Endothelial cell of umbilical vein (primary cell): Measurements from ENCODE around the gene C1QA. TPM values are rescaled to one million over a fixed set of nuclear protein-coding genes. Genes with fewer than 3 reads are reported as not detected.

ENCODE experiments used
- BruUV-seq: library from RNA; stranded (reverse); fragments of 400-500 nt; replicated peaks from 2 replicates; lab custom pipeline; 2021; lab: Mats Ljungman, UMichigan
- CTCF ChIA-PET: fragments of 300-600, 350-600 bp; sonication (Branson Sonifier 250); formaldehyde crosslinking; loops from one replicate; lab custom pipeline; 2021; ENCODE audit warnings: antibody characterized with exemption, inconsistent platforms; lab: Charles Lee
- POLR2A ChIA-PET: fragments of 300-600, 350-600 bp; sonication (Branson Sonifier 250); formaldehyde crosslinking; loops from one replicate; lab custom pipeline; 2021; ENCODE audit warnings: antibody characterized with exemption, inconsistent platforms; lab: Charles Lee
- DNase-seq: peaks from one replicate; pipeline ENCODE4 v3.0.0-alpha.2; 2011; ENCODE audit warnings: low read depth, low spot score
- FAIRE-seq: peaks from 2 replicates; lab custom pipeline; 2011; peaks lifted over from hg19 to GRCh38; lab: Jason Lieb, UNC
- H2AFZ ChIP-seq: 2 replicates; pipeline ENCODE4 v1.6.0; 2012; ENCODE audit warnings: low read depth, low read length, control low read depth, inconsistent platforms
- H3K27ac ChIP-seq: 2 replicates; pipeline ENCODE4 v1.5.1; 2011; ENCODE audit warnings: low read depth, mild to moderate bottlenecking, control low read depth, low read length, moderate library complexity; ENCODE audit not compliant: insufficient read depth
- H3K27me3 ChIP-seq, 2 experiments: 2 replicates each; pipeline versions ENCODE4 v1.6.0 to v1.6.1; 2011; ENCODE audit warnings: low read length in 2 of 2, mixed read lengths in 1 of 2; ENCODE audit not compliant: control insufficient read depth in 2 of 2, insufficient read depth in 2 of 2
- H3K36me3 ChIP-seq, 2 experiments: 2 replicates in 1 of 2; 3 replicates in 1 of 2; pipeline ENCODE4 v1.5.1; 2011; ENCODE audit warnings: low read length in 2 of 2, mild to moderate bottlenecking in 1 of 2, moderate library complexity in 1 of 2; ENCODE audit not compliant: control insufficient read depth in 2 of 2, insufficient read depth in 2 of 2; ENCODE audit errors: extremely low read depth in 1 of 2
- H3K4me1 ChIP-seq: 3 replicates; pipeline ENCODE4 v1.5.1; 2011; ENCODE audit warnings: mild to moderate bottlenecking, low read length; ENCODE audit not compliant: control insufficient read depth, insufficient read depth; ENCODE audit errors: extremely low read depth
- H3K4me2 ChIP-seq: 2 replicates; pipeline ENCODE4 v1.6.1; 2011; ENCODE audit warnings: low read length, control low read depth, mixed read lengths; ENCODE audit not compliant: insufficient read depth
- H3K4me3 ChIP-seq, 3 experiments: fragments of 200-600 bp in 1 of 3; sonication (generic), shearing (Covaris generic) in 1 of 3; replicated peaks in 1 of 3; 2 replicates each; pipeline ENCODE4 v1.5.1; 2011 to 2016; ENCODE audit warnings: control low read depth in 3 of 3, low read length in 3 of 3, mild to moderate bottlenecking in 2 of 3, inconsistent platforms in 1 of 3, low read depth in 1 of 3, moderate library complexity in 1 of 3; ENCODE audit not compliant: insufficient read depth in 1 of 3
- H3K79me2 ChIP-seq: 2 replicates; pipeline ENCODE4 v1.6.0; 2012; ENCODE audit warnings: low read length, inconsistent platforms; ENCODE audit not compliant: control insufficient read depth, insufficient read depth
- H3K9ac ChIP-seq: replicated peaks from 2 replicates; pipeline ENCODE3; 2011; ENCODE audit warnings: low read length, control low read depth; ENCODE audit not compliant: insufficient read depth; ENCODE audit errors: extremely low read depth
- H3K9me1 ChIP-seq: replicated peaks from 3 replicates; pipeline ENCODE4 v1.6.0; 2011; ENCODE audit warnings: mild to moderate bottlenecking, low read length; ENCODE audit not compliant: control insufficient read depth, insufficient read depth; ENCODE audit errors: extremely low read depth
- H3K9me3 ChIP-seq: replicated peaks from 2 replicates; pipeline ENCODE4 v1.5.1; 2012; ENCODE audit warnings: low read length, inconsistent platforms; ENCODE audit not compliant: control insufficient read depth, insufficient read depth
- H4K20me1 ChIP-seq: replicated peaks from 2 replicates; pipeline ENCODE3; 2011; ENCODE audit warnings: mild to moderate bottlenecking, low read length; ENCODE audit not compliant: control insufficient read depth, insufficient read depth; ENCODE audit errors: extremely low read depth
- EZH2 ChIP-seq: IDR thresholded peaks from 2 replicates; pipeline ENCODE4 v1.6.1; 2012; ENCODE audit warnings: borderline replicate concordance, low read depth, mild to moderate bottlenecking, moderate library complexity, low read length, inconsistent platforms; ENCODE audit not compliant: severe bottlenecking
- FOS ChIP-seq: IDR thresholded peaks from 2 replicates; pipeline ENCODE4 v1.6.1; 2011; ENCODE audit warnings: mild to moderate bottlenecking, low read length, moderate library complexity, borderline replicate concordance; ENCODE audit not compliant: insufficient read depth
- GATA2 ChIP-seq: IDR thresholded peaks from 2 replicates; pipeline ENCODE4 v1.7.0; 2011; ENCODE audit warnings: low read depth, mild to moderate bottlenecking, moderate library complexity, mixed read lengths, low read length; ENCODE audit not compliant: insufficient read length, insufficient read depth
- JUN ChIP-seq: IDR thresholded peaks from 2 replicates; pipeline ENCODE4 v1.6.1; 2011; ENCODE audit warnings: borderline replicate concordance, low read depth; ENCODE audit not compliant: insufficient read length, insufficient read depth
- MAX ChIP-seq: IDR thresholded peaks from 2 replicates; pipeline ENCODE4 v1.6.1; 2011; ENCODE audit not compliant: insufficient read depth, insufficient read length
- MYC ChIP-seq: IDR thresholded peaks from one replicate; pipeline ENCODE4 v1.6.1; 2011; ENCODE audit warnings: mild to moderate bottlenecking, low read depth, low read length
- POLR2A ChIP-seq: IDR thresholded peaks from 2 replicates; pipeline ENCODE4 v1.6.1; 2012; ENCODE audit warnings: low read depth, mild to moderate bottlenecking, control low read depth, low read length
- POLR2AphosphoS5 ChIP-seq: IDR thresholded peaks from 2 replicates; pipeline ENCODE4 v1.6.1; 2012; ENCODE audit warnings: low read depth, mild to moderate bottlenecking, control low read depth, low read length, moderate library complexity; ENCODE audit not compliant: insufficient read depth
- dilution Hi-C: fragments of 300-500 bp; cut with MboI; formaldehyde crosslinking; loops from one replicate; pipeline ENCODE4 v1.15.0; 2019; ENCODE audit warnings: low sequenced_read_pairs; ENCODE audit not compliant: extremely low pct_ligation_motif_present
- intact Hi-C: fragments of 100-400 bp; cut with micrococcal nuclease; formaldehyde crosslinking; loops from one replicate; pipeline ENCODE4 v1.10.0; 2022
- polyA plus RNA-seq, 4 experiments: library from polyadenylated mRNA; depleted of rRNA in 3 of 4; stranded (reverse) in 3 of 4; unstranded in 1 of 4; fragments of >200 nt; gene quantifications; 2 replicates each; pipeline versions ENCODE4 v1.2.1 to v1.2.3, GENCODE V29; 2011 to 2012; ENCODE audit warnings: missing spikeins in 1 of 4
- total RNA-seq: library from RNA; stranded (reverse); gene quantifications from 2 replicates; pipeline ENCODE4 v1.2.3, GENCODE V29; 2021
- TF ChIP-seq, protein P1 (sequence below), 2 donors: IDR thresholded peaks; 1 replicate in 1 of 2; 2 replicates in 1 of 2; pipeline ENCODE4 v1.5.1; 2011; ENCODE audit warnings: low read length in 2 of 2, mild to moderate bottlenecking in 2 of 2, moderate library complexity in 2 of 2, control low read depth in 1 of 2, inconsistent platforms in 1 of 2, low read depth in 1 of 2; ENCODE audit not compliant: insufficient read depth in 1 of 2; ENCODE audit errors: extremely low read depth in 1 of 2

C1QA gene
- total and polyA plus RNA-seq, 2 donors (not counting 3 experiments of a cell fraction or from before 2014, with no cell fraction given), result not detected

GRCh38 chr1:22652881-22653316 is 16.5 kb downstream of the C1QA start, which contains the start of gene C1QB:
C1QB (plus strand) TSS chr1:22653236; CDS start chr1:22659463, 6,227 bp downstream.
- CTCF ChIA-PET, result no interaction called here
- no peak within 1 kb of the TSS for H2AFZ ChIP-seq
- FAIRE-seq, result no peak
- TF ChIP-seq POLR2A (no peak), POLR2AphosphoS5 (no peak), MAX (no peak), GATA2 (no peak), MYC (no peak), FOS (no peak), EZH2 (no peak), JUN (no peak)
- TF ChIP-seq, protein P1, sequence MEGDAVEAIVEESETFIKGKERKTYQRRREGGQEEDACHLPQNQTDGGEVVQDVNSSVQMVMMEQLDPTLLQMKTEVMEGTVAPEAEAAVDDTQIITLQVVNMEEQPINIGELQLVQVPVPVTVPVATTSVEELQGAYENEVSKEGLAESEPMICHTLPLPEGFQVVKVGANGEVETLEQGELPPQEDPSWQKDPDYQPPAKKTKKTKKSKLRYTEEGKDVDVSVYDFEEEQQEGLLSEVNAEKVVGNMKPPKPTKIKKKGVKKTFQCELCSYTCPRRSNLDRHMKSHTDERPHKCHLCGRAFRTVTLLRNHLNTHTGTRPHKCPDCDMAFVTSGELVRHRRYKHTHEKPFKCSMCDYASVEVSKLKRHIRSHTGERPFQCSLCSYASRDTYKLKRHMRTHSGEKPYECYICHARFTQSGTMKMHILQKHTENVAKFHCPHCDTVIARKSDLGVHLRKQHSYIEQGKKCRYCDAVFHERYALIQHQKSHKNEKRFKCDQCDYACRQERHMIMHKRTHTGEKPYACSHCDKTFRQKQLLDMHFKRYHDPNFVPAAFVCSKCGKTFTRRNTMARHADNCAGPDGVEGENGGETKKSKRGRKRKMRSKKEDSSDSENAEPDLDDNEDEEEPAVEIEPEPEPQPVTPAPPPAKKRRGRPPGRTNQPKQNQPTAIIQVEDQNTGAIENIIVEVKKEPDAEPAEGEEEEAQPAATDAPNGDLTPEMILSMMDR (IDR thresholded peaks at IDR 0.05; ENCODE audit: extremely low read depth in 1 of 2, insufficient read depth in 1 of 2, low read depth in 1 of 2, low read length in 2 of 2), result no peak
- H3K79me2 ChIP-seq, result no peaks in the 10 kb centered on the region
- H3K4me2 ChIP-seq, result no peak within 1 kb of the TSS
- H4K20me1 ChIP-seq, result no peaks in the 10 kb centered on the region
- H3K36me3 ChIP-seq, result no peaks in the 10 kb centered on the region
- no TSS peak for BruUV-seq
- H3K9me1 ChIP-seq, result no peaks in the 10 kb centered on the region
- no peak within 1 kb of the TSS for H3K27ac ChIP-seq
- POLR2A ChIA-PET, result no interaction called here
- intact Hi-C loops (no loop called here), dilution Hi-C loops (loop anchor here (25.0 kb wide), 1 partner anchor 309 kb away; the partner anchor contains the start of gene LACTBL1)
- H3K4me1 ChIP-seq, result no peaks in the 10 kb centered on the region
- no peak for DNase-seq
- H3K9ac ChIP-seq, result no peak within 1 kb of the TSS
- H3K27me3 ChIP-seq, result peaks cover 2 to 9% of the 10 kb centered on the region in 2 experiments
- H3K4me3 ChIP-seq, result no peak within 1 kb of the TSS
- H3K9me3 ChIP-seq, result no peaks in the 10 kb centered on the region
